HG03045 (cell line): Measurements from ENCODE around the gene KIF5C.
A peak's percentile ranks its signal among the peaks of the same experiment; 100 is the strongest.
"Not testable (repeated sequence)": the region's sequence is repeated elsewhere in the genome, so short reads cannot be mapped to it uniquely, and the experiment has no call there.

Experiments
- ATAC-seq: cut with Tn5 transposase; IDR thresholded peaks from one replicate; pipeline ENCODE4 v1.9.1; 2021; ENCODE audit warnings: mild to moderate bottlenecking, moderate library complexity; ENCODE audit not compliant: unreplicated experiment

The KIF5C gene

DNA sequence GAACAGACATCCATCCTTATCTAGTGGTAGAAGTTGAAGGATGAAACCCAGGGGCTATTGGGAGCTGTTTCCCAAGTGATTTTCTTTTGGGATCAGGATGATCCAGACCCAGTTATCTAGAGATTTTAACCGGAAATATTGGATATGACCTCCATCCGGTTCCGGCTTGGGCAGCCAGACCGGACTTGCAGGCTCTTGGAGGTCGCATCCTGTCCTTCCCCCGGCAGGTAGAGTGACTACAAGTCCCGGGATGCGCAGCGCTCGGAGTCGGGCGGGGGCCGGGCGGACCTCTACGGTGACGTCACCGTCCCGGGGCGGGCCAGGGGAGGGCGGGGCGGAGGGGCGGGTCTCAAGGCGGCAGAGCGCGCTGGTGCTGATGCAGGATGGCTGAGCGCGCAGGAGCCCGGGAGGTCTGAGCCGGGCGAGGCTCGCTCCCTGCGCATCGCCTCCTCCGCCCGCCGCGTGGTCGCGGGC is at the start of gene KIF5C:
Gene KIF5C (plus strand): TSS at position 360 of the 474 bp plus-strand sequence. CDS start 391 bp downstream, outside the sequence.
- ATAC-seq: peak; percentile 94

- ATAC-seq: no peak
Observed at GRCh38 chr2:148826791-148827190, 48.2 kb upstream of the KIF5C start.

DNA sequence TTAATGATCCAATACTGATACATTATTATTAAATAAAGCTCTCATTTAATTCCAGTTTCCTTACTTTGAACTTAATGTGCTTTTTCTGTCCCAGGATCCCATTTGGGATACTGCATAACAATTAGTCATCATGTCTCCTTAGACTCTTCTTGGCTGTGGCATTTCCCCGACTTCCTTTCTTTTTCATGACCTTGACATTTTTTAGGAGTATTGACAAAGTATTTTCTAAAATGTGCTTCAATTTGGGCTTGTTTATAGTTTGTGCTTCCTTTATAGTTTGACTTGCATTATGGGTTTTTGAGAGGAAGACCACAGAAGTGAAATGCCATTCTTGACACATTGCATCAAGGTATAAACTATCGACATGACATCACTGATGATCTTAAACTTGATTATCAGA is 46.1 kb upstream of the KIF5C start:
- no peak for ATAC-seq

GRCh38 chr2:148829618-148830017 is 45.4 kb upstream of the KIF5C start:
- no peak for ATAC-seq

GRCh38 chr2:148832637-148833036 is 42.4 kb upstream of the KIF5C start:
- no peak for ATAC-seq

GRCh38 chr2:148842050-148842449 is 33.0 kb upstream of the KIF5C start:
- no peak for ATAC-seq

- ATAC-seq: no peak
Observed at GRCh38 chr2:148848146-148848545, 26.9 kb upstream of the KIF5C start.

GRCh38 chr2:148853458-148853857 is 21.6 kb upstream of the KIF5C start:
- ATAC-seq: no peak

DNA sequence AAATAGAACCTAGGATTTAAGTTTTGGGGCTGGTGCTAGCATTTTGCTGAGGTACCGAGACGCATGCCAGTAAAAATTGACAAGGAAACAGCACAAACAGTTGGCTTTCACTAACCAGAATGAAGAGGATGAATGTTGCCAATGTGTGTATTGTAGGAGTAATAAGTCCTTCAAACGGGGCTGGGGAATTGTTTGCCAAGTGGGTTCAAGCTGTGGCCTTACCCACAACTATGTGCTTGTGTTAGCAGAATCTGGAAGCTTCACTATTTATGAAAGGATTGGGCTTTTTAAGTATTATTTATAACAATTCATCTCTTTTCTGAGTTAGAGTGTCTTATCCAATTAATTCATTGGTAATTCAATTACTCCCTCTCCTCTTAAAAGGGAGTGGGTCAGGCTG is 15.0 kb upstream of the KIF5C start:
- no peak for ATAC-seq

GRCh38 chr2:148861367-148861766 is 13.7 kb upstream of the KIF5C start:
- no peak for ATAC-seq

DNA sequence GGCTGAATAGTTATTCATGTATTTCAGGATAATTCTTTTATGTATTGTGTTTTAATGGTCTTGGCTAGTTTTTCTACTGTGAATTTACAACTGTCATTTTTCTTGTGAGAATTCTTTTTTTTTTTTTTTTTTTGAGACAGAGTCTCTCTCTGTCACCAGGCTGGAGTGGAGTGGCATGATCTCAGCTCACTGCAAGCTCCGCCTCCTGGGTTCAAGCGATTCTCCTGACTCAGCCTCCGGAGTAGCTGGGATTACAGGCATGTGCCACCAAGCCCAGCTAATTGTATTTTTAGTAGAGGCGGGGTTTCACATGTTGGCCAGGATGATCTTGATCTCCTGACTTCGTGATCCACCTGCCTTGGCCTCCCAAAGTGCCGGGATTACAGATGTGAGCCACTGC is 12.5 kb upstream of the KIF5C start:
- ATAC-seq: not testable (repeated sequence)

DNA sequence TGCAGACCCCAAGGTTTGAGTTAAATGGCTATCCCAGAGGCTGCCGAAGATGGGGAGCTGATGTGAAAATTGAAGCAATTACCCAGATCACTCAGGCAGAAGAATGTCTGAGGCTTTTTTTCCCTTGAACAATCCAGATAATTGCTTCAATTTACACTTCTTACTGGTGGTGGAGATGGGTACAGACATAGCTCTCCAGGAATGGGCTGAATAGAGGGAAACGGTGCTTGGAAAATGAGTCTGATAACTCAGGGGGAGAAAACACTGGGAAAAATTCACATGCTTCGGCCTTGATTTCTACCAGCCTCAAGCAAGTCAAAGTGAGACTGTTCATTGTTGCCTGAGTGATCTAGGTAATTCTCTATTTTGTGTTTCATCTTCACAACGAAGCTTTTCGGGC is 9.5 kb upstream of the KIF5C start:
- no peak for ATAC-seq

GRCh38 chr2:148866091-148866490 is 8.9 kb upstream of the KIF5C start:
- no peak for ATAC-seq

DNA sequence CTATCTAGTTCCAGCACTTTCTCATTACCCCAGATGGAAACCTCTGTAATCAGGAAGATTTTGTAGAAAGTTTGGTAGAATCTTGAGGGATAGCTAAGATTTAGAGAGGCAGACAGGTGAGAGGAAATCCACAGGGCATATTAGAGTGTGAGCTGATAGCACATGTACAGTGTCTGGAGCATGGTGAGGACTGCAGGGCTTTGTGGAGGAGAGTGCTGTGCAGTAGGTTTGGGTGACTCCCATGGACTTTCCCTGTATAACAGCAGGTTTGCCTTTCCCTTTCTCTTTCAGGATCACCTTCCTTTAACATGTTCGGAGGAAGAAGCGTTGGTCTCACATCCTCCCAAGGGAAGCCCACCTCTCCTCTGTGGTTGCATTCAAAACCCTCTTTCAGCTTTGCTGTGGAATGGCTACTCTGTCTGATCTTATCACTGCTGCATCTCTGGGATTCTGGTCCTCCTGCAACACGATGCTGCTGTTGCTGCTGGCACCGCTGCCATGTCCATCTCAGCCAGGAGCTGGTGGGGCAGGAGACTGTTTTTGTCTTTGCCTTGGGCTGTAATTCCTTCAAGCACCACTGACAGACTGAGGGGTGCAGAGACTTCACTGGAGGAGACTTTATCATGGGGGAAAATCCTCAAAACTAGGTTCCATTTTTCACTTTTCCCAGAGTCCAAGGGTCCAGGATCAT is 7.8 kb upstream of the KIF5C start:
- ATAC-seq: no peak

DNA sequence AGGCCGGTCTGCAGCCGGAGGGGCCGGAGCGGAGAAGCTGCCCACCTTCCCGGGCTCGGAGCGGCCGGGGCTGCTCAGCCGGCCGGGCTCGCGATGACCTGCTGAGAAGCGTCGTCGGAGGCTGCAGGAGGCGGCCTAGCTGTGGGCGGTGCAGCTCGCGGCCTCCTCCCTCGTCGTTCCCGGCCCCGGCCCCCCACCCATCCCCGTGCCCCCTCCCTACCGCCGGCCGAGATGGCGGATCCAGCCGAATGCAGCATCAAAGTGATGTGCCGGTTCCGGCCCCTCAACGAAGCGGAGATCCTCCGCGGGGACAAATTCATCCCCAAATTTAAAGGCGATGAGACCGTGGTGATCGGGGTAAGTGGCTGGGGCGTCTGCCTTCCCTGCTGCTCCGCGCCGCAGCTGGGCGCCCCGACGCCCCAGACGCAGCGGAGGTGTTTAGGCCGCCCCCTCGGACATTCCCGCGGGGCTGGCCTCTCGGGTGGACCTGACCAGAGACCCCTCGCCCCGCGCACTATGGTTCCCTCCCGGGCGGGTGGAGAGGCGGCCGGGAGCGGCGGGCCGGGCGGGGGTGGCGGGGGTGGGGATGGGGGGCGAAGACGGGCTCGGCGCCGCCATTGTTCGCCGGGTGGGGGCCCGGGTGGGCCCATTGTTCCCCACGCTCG is 492 bp downstream of the KIF5C start:
- peak; percentile 17 for ATAC-seq

DNA sequence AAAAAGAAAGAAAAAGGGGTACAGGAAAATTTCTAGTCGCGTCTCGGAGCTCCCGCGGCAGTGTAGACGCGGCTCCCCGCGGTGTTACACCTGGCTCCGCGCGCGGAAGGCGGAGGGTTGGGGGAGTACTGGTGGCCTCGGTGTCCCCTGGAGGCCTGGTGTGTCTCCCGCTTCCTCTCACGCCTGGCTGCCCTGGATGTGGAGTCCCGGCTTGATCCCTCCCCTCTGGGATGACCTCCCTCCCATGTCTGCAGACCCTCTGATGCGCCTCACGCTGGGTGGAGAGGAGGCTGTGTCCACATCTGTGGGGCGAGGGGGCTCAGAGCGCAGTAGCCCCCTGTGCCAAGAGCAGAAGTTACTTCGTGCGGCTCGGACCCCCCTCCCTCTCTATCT is 1.2 kb downstream of the KIF5C start:
- no peak for ATAC-seq

- ATAC-seq: no peak
Observed at GRCh38 chr2:148876595-148877402, 1.8 kb downstream of the KIF5C start.

- no peak for ATAC-seq
Observed at GRCh38 chr2:148877403-148877740, 2.3 kb downstream of the KIF5C start.

DNA sequence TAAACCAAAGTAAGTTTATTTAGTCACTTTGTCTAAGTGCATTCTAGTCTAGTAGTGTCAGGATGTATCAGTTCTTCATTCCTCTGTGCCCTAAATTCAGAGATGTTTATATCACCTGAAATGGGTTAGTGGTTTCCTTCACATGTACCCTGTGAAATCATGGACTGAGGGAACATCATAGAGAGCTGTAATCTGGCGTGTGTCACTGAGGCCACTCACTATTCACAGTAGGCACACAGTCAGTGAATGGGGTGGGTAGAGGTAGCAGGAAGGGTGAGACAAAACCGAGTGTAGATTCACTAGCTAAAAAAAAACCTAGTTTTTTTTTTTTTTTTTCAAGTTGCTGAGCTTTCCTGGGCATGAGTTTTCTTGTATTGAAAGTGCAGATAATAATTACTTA is 5.6 kb downstream of the KIF5C start:
- no peak for ATAC-seq

- no peak for ATAC-seq
Observed at GRCh38 chr2:148882051-148882450, 7.0 kb downstream of the KIF5C start.

GRCh38 chr2:148885209-148885608 is 10.2 kb downstream of the KIF5C start:
- ATAC-seq: no peak

- no peak for ATAC-seq
Observed at GRCh38 chr2:148885988-148886387, 11.0 kb downstream of the KIF5C start.
